HG03571 (cell line): ENCODE results near the gene LYSMD2.

ENCODE experiments used
- ATAC-seq: cut with Tn5 transposase; IDR thresholded peaks from one replicate; pipeline ENCODE4 v1.9.1; 2021; ENCODE audit not compliant: unreplicated experiment

Gene LYSMD2

DNA sequence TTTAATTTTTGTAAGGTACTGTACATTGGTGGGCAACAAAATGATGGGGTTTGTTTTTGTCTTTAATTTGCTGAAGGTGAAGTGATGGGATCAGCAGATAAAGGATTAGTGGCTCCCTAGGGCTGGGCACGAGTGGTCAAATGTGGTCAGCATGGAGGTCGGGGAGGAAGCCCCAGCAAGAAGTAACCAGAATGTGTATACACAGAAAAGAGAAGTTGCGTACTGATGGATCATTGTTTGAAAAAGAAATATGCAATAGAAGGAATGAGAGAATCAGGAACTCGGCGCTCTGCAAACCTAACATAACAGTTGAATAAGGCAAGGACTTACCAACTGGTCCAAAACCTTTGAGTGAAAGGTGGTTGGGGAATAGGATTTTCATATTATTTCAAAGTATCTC lies 15.4 kb upstream of the LYSMD2 start:
- no peak for ATAC-seq

DNA sequence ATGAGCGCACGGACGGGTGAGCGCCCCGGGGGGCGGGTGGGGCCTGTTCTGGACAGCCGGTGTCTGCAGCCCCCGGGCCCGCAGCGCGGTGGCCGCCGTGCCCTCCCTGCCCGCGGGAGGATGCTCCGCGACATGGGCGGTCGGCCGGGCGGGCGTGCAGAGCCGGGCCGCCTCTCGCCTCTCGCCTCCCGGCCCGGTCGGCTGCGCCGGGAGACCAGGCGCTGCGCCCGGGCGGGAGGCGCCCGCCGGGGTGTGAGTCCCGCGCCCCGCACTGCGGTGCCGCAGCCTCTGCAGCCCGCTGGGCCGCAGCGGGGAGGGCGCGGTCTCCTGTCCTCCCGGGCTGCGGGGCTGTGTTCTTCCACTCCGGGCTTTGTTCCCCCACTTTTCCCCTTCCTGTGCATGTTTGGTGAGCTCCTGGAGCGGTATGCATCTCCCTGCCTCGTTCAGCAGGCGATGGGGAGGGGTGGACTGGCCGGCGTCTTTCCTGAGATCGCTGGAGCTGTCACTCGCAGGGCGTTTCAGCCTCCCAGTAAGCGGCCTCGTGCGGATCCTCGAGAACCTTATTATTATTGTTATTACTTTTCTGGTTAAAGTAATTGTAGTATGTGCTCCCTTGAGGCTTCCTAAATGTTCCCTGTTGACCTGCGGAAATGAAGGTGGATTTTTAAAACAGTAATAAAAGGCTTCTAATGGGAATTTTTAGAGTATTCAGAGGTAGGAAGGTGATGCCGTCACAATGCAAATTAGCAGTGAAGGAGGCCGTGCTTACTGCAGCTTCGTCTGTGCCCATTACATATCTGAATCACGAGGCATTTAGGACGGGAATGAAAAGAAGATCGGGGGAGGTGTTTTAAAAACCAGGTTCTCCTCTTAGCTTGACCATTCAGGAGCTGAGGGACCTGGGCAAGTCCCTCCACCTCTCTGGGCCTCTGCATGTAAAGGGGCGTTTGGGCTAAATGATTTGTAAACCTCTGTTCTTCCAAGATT lies 14.5 kb upstream of the LYSMD2 start:
- peak; percentile 36 for ATAC-seq

DNA sequence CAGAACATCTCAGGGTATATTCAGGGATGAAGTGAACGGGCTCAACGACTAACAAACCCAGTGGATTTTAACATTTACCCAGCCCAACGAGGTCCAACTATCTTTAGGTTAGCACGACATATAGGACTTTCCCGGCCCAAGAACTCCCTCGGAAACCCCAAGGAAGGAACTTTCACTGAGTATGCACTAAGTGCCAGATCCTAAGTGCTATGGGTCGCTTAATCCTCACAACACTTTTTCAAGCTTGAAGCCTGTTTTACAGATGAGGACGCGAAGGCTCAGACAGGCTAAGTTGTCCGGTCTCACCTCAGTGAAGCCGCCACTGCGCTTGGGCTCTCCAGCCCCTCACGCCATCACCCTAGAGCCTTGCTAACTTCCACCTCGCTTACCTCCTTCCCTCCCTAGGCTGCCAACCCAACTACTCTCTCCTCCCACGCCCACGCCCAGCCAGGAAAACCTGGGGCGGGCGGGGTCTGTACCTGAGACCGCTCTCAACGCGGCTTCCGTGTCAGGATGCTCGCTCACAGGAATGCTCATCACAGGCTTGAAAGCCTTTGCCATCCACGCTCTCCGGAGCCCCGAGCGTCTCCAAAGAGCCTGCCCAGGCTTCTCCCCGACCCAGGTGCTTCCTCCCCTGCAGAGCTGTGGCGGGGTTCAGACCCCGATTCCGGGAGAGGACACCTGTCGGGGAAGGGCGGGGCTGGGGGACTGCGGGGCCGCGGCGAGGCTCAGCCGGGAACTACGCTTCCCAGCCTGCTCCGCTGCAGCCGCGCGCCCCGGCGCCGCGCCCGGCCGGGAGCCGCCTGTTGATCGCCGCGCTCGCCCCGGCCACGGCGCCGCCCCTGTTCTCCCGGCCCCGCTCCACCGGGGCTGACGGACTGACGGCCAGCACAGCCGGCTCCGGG lies 13.6 kb upstream of the LYSMD2 start, which contains the start of gene TMOD2:
TSS of gene TMOD2 (plus strand) at position 806 of the 905 bp plus-strand sequence. CDS start 14,845 bp downstream, outside the sequence.
- ATAC-seq: peak; percentile 77

DNA sequence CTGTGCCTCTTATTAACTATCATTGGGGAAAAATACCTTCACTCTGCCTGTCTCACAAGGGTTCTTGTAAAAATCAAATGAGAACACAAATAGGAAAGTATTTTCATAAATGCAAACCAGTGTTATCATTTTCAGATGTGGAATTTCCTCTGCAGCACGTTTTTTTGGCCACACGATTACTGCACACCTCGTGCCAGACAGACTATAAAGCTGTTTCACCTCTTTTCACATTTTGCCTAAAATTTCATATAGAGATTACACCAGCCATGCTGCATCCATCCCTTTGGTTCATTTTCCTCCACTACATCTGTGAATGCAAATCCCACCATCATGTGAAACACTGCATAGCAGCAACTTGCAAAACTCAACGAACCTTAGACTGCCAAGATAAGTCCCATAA lies 12.7 kb upstream of the LYSMD2 start:
- no peak for ATAC-seq

DNA sequence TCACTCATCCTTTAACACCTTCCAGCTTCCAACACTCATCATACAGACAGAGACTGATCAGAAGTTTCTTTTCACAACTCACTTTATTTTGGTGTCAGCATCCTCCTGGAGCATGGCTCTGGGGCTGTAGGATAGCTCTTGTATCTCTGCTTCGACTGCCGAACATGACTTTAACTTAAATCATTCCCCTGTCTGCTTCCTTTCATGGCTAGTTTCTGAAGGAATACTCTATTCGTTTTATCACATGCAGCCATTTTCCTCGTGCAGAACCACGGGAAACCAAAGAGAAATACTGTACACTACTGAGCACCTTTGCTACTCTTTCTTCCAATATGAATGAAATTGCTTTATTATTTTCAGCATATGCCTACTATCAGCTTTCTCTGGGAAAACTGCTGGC lies 11.9 kb upstream of the LYSMD2 start:
- ATAC-seq: no peak

- ATAC-seq: no peak
Observed at GRCh38 chr15:51739061-51739712, 1.7 kb upstream of the LYSMD2 start.

DNA sequence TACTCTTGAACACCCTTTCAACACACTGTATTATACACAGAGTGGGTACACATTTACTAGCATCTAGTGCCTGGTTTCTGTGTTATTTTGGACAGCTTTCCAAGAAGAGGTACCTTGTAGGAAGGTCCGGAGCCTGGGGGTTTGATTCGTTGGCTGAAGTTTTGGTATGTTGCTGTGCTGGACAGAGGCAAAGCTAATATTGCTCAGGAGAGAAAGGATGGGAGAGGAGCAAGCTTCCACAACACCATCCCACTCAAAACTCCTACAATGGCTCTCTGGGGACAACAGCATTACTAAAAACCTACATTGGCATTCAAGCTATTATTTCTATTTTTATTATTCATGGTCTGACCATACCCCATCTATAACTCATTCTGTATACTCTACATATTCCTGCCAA lies 1.1 kb upstream of the LYSMD2 start:
- no peak for ATAC-seq

GRCh38 chr15:51736751-51737521 lies 519 bp downstream of the LYSMD2 start:
- no peak for ATAC-seq

GRCh38 chr15:51736069-51736468 lies 1.4 kb downstream of the LYSMD2 start:
- no peak for ATAC-seq

- ATAC-seq: no peak
Observed at GRCh38 chr15:51735228-51736010, 2.0 kb downstream of the LYSMD2 start.

GRCh38 chr15:51732646-51733045 lies 4.8 kb downstream of the LYSMD2 start:
- no peak for ATAC-seq

GRCh38 chr15:51731549-51732267 lies 5.7 kb downstream of the LYSMD2 start:
- ATAC-seq: peak; percentile 55

GRCh38 chr15:51727141-51727897 lies 10.1 kb downstream of the LYSMD2 start:
- no peak for ATAC-seq

- peak; percentile 76 for ATAC-seq
Observed at GRCh38 chr15:51726302-51727073, 11.0 kb downstream of the LYSMD2 start.

DNA sequence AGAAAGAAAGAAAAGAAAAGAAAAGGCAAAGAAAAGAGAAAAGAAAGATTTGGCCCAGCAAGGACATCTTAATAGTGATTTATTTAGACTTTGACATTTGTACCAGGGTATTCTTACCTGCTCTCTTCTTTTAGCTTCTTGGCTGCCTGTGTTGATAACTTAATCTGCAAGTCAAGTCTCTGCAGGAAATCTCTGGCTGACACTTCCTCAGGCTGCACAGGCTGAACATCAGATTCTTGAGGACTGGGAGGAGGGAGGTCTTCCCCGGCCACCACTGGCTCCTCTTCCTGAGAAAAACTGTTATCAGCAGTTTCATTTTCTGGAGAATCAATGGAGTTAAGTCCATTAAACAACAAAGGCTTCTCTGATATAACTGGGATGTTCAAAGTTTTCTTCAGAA lies 12.8 kb downstream of the LYSMD2 start:
- no peak for ATAC-seq

GRCh38 chr15:51724199-51724598 lies 13.3 kb downstream of the LYSMD2 start:
- ATAC-seq: no peak

GRCh38 chr15:51721199-51721960 lies 16.1 kb downstream of the LYSMD2 start:
- ATAC-seq: no peak
